ENCODE measurements around the gene RAD23A.

RAD23A gene

GRCh38 chr19:12983542-12984142 lies 38.0 kb downstream of the RAD23A start:
- H3K4me3 ChIP-seq (ENCODE audit: low read depth, low read length): no peak overlapping the region

GRCh38 chr19:12984143-12984627 lies 38.5 kb downstream of the RAD23A start:
- H3K4me3 ChIP-seq (ENCODE audit: low read depth, low read length): no peak overlapping the region

DNA sequence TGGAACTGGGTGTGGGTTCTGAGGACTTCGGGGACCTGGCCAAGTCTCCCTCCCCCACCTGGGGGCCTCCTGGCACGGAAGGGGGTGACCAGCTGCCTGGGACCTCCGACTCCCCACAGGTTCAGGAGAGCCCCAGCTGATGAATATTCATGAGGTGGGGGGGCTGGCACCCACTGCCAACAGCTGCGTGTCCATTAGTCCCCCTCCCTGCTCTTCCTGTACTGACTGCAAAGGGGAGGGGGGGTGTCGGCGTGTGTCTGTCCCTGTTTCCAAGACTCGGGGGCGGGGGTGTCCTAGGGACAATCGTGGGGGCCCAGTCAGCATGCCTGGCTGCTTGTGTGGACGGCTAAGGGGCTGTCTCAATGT lies 39.0 kb downstream of the RAD23A start:
- no peak overlapping the region for H3K4me3 ChIP-seq (ENCODE audit: low read depth, low read length)

- H3K4me3 ChIP-seq (ENCODE audit: low read depth, low read length): no peak overlapping the region
These were observed 39.6 kb downstream of the RAD23A start for GRCh38 chr19:12985049-12985776.

- no peak overlapping the region for H3K4me3 ChIP-seq (ENCODE audit: low read depth, low read length)
These were observed 41.1 kb downstream of the RAD23A start for GRCh38 chr19:12986726-12987125.

GRCh38 chr19:12987190-12987589 lies 41.5 kb downstream of the RAD23A start:
- no peak overlapping the region for H3K4me3 ChIP-seq (ENCODE audit: low read depth, low read length)

DNA sequence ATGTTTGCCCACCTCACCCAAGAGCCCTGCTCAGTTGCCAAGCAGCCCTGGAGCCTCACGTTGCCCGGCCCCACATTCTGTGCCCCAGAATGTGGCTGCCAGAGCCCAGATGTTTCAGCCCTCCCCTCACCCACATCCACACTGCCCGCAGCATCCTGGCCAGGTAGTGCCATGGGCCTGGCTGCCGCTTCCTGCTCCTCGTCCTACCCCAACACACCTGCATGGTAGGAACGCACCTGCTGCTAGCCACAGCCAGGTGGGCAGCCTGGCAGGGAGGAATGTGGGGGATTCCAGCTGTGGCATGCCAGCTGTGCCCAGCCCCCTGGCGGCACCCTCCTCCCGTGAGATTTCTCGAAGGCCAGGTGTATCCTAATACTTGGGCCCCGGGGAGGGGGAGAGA lies 42.1 kb downstream of the RAD23A start:
- no peak overlapping the region for H3K4me3 ChIP-seq (ENCODE audit: low read depth, low read length)

GRCh38 chr19:12990431-12990830 lies 44.8 kb downstream of the RAD23A start:
- H3K4me3 ChIP-seq (ENCODE audit: low read depth, low read length): no peak overlapping the region

DNA sequence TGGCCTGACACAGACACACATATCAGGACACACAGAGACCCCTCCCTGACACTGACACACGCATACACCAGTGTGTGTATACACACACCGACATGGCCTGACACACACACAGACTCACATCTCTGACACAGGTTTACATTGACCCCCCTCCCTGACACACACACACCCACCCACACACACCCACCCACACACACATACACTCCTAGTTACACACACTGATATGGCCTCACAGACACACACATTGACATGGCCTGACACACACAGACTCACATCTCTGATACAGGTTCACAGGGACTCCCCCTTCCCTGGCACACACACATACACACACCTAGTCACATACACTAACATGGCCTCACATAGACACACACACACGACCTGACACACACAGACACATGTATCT lies 45.2 kb downstream of the RAD23A start:
- no peak overlapping the region for H3K4me3 ChIP-seq (ENCODE audit: low read depth, low read length)

- H3K4me3 ChIP-seq (ENCODE audit: low read depth, low read length): no peak overlapping the region
These were observed 45.6 kb downstream of the RAD23A start for GRCh38 chr19:12991296-12991695.

DNA sequence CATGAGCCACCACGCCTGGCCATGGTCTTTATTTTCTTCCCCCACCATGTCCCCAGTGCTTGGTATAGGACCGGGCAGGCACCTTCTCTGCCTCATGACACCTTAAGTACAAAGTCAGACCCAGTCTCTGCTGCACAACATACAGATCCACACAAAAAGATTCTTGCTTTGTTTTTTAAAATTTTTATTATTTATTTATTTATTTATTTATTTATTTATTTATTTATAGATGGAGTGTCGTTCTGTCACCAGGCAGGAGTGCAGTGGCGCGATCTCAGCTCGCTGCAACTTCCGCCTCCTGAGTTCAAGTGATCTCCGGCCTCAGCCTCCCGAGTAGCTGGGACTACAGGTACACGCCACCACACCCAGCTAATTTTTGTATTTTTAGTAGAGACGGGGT lies 47.1 kb downstream of the RAD23A start:
- H3K4me3 ChIP-seq (ENCODE audit: low read depth, low read length): no peak overlapping the region

- H3K4me3 ChIP-seq (ENCODE audit: low read depth, low read length): no peak overlapping the region
These were observed 47.9 kb downstream of the RAD23A start for GRCh38 chr19:12993562-12993961.

DNA sequence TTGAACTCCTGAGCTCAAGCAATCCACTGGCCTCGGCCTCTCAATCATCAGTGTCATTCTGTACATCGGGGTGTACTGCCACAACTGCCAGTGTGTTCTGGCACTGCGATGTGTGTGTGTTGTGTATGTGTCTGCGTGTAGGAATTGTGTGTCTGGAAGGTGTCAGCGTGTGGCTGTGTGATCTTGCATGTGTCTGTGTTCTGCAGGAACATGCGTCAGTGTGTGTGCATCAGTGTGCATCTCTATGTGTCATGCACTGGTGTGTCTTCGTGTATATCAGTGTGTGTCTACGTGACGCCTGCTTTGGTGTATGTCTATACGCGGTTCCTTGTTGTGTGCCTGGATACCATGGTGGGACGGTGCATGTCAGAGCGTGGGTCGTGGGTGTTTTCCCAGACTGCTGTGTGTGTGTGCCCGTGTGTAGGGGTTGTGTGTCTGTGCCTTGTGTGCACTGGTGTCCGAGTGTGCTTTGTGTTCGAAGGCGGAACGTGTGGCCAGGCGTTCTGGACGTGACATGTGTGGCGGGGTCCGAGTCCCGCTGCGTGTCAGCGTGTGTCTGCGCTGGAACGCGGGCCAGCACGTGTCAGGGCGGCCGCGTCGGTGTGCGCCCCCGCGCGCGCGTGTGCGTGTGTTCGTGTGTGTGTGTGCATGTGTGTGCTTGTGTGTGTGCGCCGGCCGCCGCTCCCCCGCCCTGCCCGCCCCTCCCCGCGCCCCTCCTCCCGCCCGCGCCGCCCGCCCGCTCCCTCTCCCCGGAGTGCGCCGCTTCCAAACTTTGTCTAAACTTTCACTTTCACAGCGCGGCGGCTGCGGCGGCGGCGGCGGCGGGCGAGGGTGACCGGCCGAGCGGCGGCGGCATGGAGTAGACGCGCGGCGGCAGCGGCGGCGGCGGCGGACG lies 49.3 kb downstream of the RAD23A start, which contains the start of gene NFIX:
TSS of gene NFIX (plus strand) at position 775 of the 895 bp plus-strand sequence. CDS start 363 bp downstream, outside the sequence.
- peak within 1 kb of the TSS; percentile 35 for H3K4me3 ChIP-seq (ENCODE audit: low read depth, low read length)

DNA sequence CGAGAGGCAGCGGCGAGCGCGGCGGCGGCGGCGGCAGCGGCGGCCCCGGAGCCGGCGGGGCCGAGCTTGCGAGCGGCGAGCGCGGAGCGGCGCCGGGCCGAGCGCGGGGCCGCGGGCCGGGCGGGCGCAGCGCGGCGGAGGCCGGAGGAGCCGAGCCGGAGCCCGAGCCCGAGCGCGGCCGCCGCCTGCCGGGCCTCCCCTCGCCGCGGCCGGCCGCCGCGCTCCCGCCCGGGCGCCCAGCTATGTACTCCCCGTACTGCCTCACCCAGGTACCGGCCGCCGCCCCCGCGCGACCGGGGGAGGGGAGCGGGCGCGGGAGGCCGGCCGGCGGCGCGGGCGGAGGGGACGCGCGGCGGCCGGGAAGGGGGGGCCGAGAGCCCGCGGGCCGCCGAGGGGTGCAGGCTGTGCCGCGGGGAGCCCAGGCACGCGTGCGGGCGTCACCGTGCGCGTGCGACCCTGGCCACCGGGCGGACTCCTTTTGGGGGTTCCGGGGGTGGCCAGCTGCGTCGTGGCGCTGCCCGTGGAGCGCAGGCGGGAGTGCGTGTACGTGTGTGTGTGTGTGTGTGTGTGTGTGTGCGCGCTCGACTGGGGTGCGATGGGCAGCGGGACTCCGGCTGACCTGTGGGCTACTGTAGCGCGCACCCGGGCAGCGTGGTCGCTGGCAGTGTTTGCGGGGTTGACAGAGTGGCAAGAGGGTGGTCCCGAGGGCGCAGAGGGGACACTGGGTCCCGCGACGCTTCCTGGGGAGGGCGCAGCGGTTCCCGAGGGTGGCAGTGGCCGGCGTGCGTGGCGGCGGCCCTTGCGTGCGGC lies 50.1 kb downstream of the RAD23A start:
- peak overlapping the region; percentile 35 for H3K4me3 ChIP-seq (ENCODE audit: low read depth, low read length)

GRCh38 chr19:12996406-12997094 lies 50.9 kb downstream of the RAD23A start:
- H3K4me3 ChIP-seq (ENCODE audit: low read depth, low read length): peak overlapping the region; percentile 35

- H3K4me3 ChIP-seq (ENCODE audit: low read depth, low read length): no peak overlapping the region
These were observed 51.7 kb downstream of the RAD23A start for GRCh38 chr19:12997179-12997966.

GRCh38 chr19:12997967-12998940 lies 52.6 kb downstream of the RAD23A start:
- H3K4me3 ChIP-seq (ENCODE audit: low read depth, low read length): no peak overlapping the region

DNA sequence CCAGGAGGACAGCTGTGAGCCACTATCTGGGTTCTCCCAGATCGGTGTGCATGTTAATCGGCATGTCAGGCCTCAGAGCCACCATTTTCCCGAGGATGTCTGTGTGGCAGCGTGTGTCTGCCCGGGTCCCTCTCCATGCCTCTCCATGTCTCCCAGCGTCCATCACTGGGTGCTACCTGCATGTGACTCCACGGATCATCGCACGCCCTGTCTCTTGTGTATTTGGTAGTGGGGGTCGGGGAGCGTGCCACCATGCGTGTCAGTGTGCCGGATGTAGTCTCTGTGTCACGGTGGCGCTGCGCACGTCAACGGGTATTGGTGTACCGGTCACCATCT lies 55.5 kb downstream of the RAD23A start:
- H3K4me3 ChIP-seq (ENCODE audit: low read depth, low read length): no peak overlapping the region
